IMR-90 (cell line): ENCODE data around the gene PLA2G1B. TPM values are rescaled to one million over a fixed set of nuclear protein-coding genes. Genes with fewer than 3 reads are reported as not detected.

Experiments used
- ATAC-seq: fragments of 200-7000 bp; cut with Tn5 transposase; 2 replicates; pipeline ENCODE4 v1.9.1; 2020; ENCODE audit warnings: low read depth, mild to moderate bottlenecking, moderate library complexity
- BruUV-seq: library from RNA; stranded (reverse); fragments of 400-500 nt; replicated peaks from 2 replicates; lab custom pipeline; 2021; lab: Mats Ljungman, UMichigan
- CTCF ChIA-PET: fragments of 300-600 bp; formaldehyde crosslinking; extraction: SDS; loops from one replicate; lab custom pipeline; 2021; ENCODE audit warnings: antibody characterized with exemption; lab: Yijun Ruan, JAX
- POLR2A ChIA-PET: fragments of 300-600 bp; sonication (Branson Sonifier 250); formaldehyde crosslinking; loops from one replicate; lab custom pipeline; 2022; ENCODE audit warnings: antibody characterized with exemption; ENCODE audit not compliant: unreplicated experiment; lab: Charles Lee
- DNase-seq: peaks from one replicate; pipeline ENCODE4 v3.0.0; 2013
- H2AFZ ChIP-seq: replicated peaks from 2 replicates; pipeline ENCODE3; 2013; ENCODE audit warnings: low read length, mild to moderate bottlenecking; ENCODE audit not compliant: poor library complexity
- H2AK5ac ChIP-seq: 2 replicates; pipeline ENCODE4 v1.6.1; 2013; ENCODE audit warnings: low read depth, low read length, inconsistent platforms
- H2AK9ac ChIP-seq: replicated peaks from 2 replicates; pipeline ENCODE3; 2013; ENCODE audit warnings: mild to moderate bottlenecking, low read depth, low read length, moderate library complexity; ENCODE audit not compliant: poor library complexity
- H2BK120ac ChIP-seq: 2 replicates; pipeline ENCODE4 v1.6.1; 2013; ENCODE audit warnings: low read depth, low read length, inconsistent platforms
- H2BK15ac ChIP-seq: 3 replicates; pipeline ENCODE4 v1.6.1; 2013; ENCODE audit warnings: low read depth, low read length, inconsistent platforms
- H2BK20ac ChIP-seq: 2 replicates; pipeline ENCODE4 v1.6.1; 2013; ENCODE audit warnings: low read depth, mild to moderate bottlenecking, inconsistent platforms, low read length, moderate library complexity
- H2BK5ac ChIP-seq: 2 replicates; pipeline ENCODE4 v1.6.1; 2013; ENCODE audit warnings: mild to moderate bottlenecking, low read depth, low read length, inconsistent platforms; ENCODE audit not compliant: poor library complexity, severe bottlenecking
- H3K14ac ChIP-seq: replicated peaks from 2 replicates; pipeline ENCODE4 v1.6.1; 2013; ENCODE audit warnings: low read depth, low read length, inconsistent platforms
- H3K18ac ChIP-seq: 2 replicates; pipeline ENCODE4 v1.6.1; 2013; ENCODE audit warnings: low read depth, low read length, control low read depth
- H3K23ac ChIP-seq: 2 replicates; pipeline ENCODE4 v1.6.1; 2013; ENCODE audit warnings: low read depth, low read length, inconsistent platforms
- H3K27ac ChIP-seq: 2 replicates; pipeline ENCODE4 v1.5.1; 2013; ENCODE audit warnings: mild to moderate bottlenecking, control low read depth, low read length; ENCODE audit not compliant: insufficient read depth
- H3K27me3 ChIP-seq: 2 replicates; pipeline ENCODE4 v1.6.1; 2013; ENCODE audit warnings: low read length; ENCODE audit not compliant: control insufficient read depth, insufficient read depth
- H3K36me3 ChIP-seq: 2 replicates; pipeline ENCODE4 v1.6.1; 2013; ENCODE audit warnings: low read length, mixed read lengths; ENCODE audit not compliant: control insufficient read depth, insufficient read depth
- H3K4ac ChIP-seq: 2 replicates; pipeline ENCODE4 v1.6.1; 2013; ENCODE audit warnings: low read depth, low read length, inconsistent platforms
- H3K4me1 ChIP-seq: 2 replicates; pipeline ENCODE4 v1.6.1; 2013; ENCODE audit warnings: low read length, mixed read lengths; ENCODE audit not compliant: control insufficient read depth, insufficient read depth
- H3K4me2 ChIP-seq: 2 replicates; pipeline ENCODE4 v1.6.1; 2013; ENCODE audit warnings: low read depth, mild to moderate bottlenecking, control low read depth, low read length, moderate library complexity
- H3K4me3 ChIP-seq: 2 replicates; pipeline ENCODE4 v1.5.1; 2013; ENCODE audit warnings: low read depth, mild to moderate bottlenecking, control low read depth, low read length, moderate library complexity; ENCODE audit not compliant: insufficient read depth
- H3K56ac ChIP-seq: 2 replicates; pipeline ENCODE4 v1.6.1; 2013; ENCODE audit warnings: low read length, inconsistent platforms; ENCODE audit not compliant: insufficient read depth; ENCODE audit errors: extremely low read depth
- H3K79me1 ChIP-seq, 2 experiments: 2 replicates each; pipeline ENCODE4 v1.6.1; 2013; ENCODE audit warnings: low read length in 2 of 2, inconsistent platforms in 1 of 2, low read depth in 1 of 2
- H3K9ac ChIP-seq: 2 replicates; pipeline ENCODE4 v1.6.1; 2013; ENCODE audit warnings: low read depth, low read length, control low read depth
- H3K9me1 ChIP-seq: 2 replicates; pipeline ENCODE4 v1.6.1; 2013; ENCODE audit warnings: low read length, inconsistent platforms; ENCODE audit not compliant: insufficient read depth
- H3K9me3 ChIP-seq: 2 replicates; pipeline ENCODE4 v1.6.1; 2013; ENCODE audit warnings: low read length; ENCODE audit not compliant: control insufficient read depth, insufficient read depth
- H4K20me1 ChIP-seq: 2 replicates; pipeline ENCODE4 v1.6.1; 2013; ENCODE audit warnings: low read length, inconsistent platforms; ENCODE audit not compliant: insufficient read depth
- H4K5ac ChIP-seq: 2 replicates; pipeline ENCODE4 v1.6.1; 2013; ENCODE audit warnings: mild to moderate bottlenecking, low read depth, low read length, control low read depth
- H4K8ac ChIP-seq, 2 experiments: 2 replicates each; pipeline ENCODE4 v1.6.1; 2013; ENCODE audit warnings: low read depth in 2 of 2, low read length in 2 of 2, control low read depth in 1 of 2, inconsistent platforms in 1 of 2
- H4K91ac ChIP-seq: 2 replicates; pipeline ENCODE4 v1.6.1; 2013; ENCODE audit warnings: low read depth, low read length, inconsistent platforms; ENCODE audit not compliant: insufficient read depth
- CEBPB ChIP-seq: IDR thresholded peaks from 2 replicates; pipeline ENCODE4 v1.6.1; 2012; ENCODE audit warnings: low read depth, low read length, improper control_type of control experiment
- SMC3 ChIP-seq: fragments of 150-350 bp; IDR thresholded peaks from 2 replicates; pipeline ENCODE4 v1.6.1; 2016; ENCODE audit warnings: low read depth, mild to moderate bottlenecking, antibody characterized with exemption, low read length, moderate library complexity
- WGBS, 2 experiments: methylation state at CpG; one replicate each; pipeline versions ENCODE4 v1.1.5 to v1.1.7; 2013; ENCODE audit warnings: missing lambda C conversion rate in 2 of 2; ENCODE audit not compliant: insufficient read length in 1 of 2; ENCODE audit errors: extremely low coverage in 2 of 2; 5-methylcytosine and 5-hydroxymethylcytosine counted together
- dilution Hi-C: fragments of 300-500 bp; cut with HindIII; formaldehyde crosslinking; loops from one replicate; pipeline ENCODE4 v1.14.3; 2018; ENCODE audit warnings: low sequenced_read_pairs; ENCODE audit not compliant: unreplicated experiment
- in situ Hi-C: fragments of 300-500 bp; cut with MboI; formaldehyde crosslinking; loops from 3 replicates; pipeline ENCODE4 v1.14.3; 2019; ENCODE audit warnings: low sequenced_read_pairs, inconsistent platforms, mixed read lengths
- intact Hi-C: fragments of 100-400 bp; cut with micrococcal nuclease; formaldehyde crosslinking; loops from 2 replicates; pipeline ENCODE4 v1.10.0; 2022
- polyA plus RNA-seq, 3 experiments: library from polyadenylated mRNA; depleted of rRNA; stranded (reverse); fragments of >200 nt; gene quantifications; 2 replicates each; pipeline ENCODE4 v1.2.3, GENCODE V29; 2012; ENCODE audit warnings: low replicate concordance in 1 of 3
- total RNA-seq: library from RNA; depleted of rRNA; stranded (reverse); fragments of >200 nt; gene quantifications from 2 replicates; pipeline ENCODE4 v1.2.3, GENCODE V29; 2012

PLA2G1B gene
- total and polyA plus RNA-seq, 2 of the 4 experiments (the other 2 are of a cell fraction) = not detected

DNA sequence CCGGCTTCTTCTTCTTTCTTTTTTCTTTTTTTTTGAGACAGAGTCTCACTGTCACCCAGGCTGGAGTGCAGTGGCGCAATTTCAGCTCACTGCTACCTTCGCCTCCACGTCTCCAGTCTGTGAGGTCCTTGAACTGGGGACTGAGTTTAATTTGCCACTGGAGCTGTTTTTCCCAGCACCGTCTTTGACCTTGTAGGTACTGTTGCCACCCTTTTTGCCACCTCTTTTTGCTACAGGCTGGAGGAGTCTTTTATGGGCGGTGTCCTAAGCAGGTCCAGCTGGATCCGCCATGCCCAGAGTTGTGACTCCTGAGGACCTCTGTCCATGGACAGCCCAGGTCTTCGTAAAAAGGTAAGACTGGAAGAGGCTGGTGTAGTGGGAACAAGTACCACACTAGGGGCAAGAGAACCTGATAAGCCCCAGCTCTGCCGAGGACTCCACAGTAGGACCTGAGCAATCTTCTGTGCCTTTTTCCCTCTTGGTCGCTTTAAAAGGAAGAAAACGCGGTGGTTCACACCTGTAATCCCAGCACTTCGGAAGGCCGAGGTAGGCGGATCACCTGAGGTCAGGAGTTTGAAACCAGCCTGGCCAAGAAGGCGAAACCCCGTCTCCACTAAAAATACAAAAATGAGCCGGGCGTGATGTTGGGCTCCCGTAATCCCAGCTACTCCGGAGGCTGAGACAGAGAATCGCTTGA is 36.8 kb downstream of the PLA2G1B start:
- DNase-seq (no peak), ATAC-seq (no peak; the same call in 1 of the 2 replicates)
- dilution Hi-C loops = no loop called here
- H3K4me1 ChIP-seq = peaks cover 9% of the 10 kb centered on the region; the same call in 1 of the 2 replicates
- H3K9me1 ChIP-seq = peaks cover 6% of the 10 kb centered on the region; the same call in 1 of the 2 replicates
- POLR2A ChIA-PET = interaction anchor here (0.5 to 3.2 kb wide), 24 partner anchors 8 to 711 kb away, joined by 3 to 45 read pairs (median 6); partner anchors contain the start of genes PLA2G1B, PXN, RPLP0 and SIRT4
- peak overlapping the region; percentile 77 for H2AFZ ChIP-seq
- H2BK120ac ChIP-seq = peak overlapping the region; percentile 12; the same call in 1 of the 2 replicates
- H3K23ac ChIP-seq = peak overlapping the region; percentile 33; the same call in 1 of the 2 replicates
- no peak overlapping the region for H3K18ac ChIP-seq
- CTCF ChIA-PET = interaction anchor here (0.8 to 1.4 kb wide), 3 partner anchors 11 to 90 kb away, joined by 3 to 7 read pairs (median 3); partner anchors contain the start of genes RPLP0 and SIRT4
- no peak overlapping the region; the same call in 2 of the 3 replicates for H2BK15ac ChIP-seq
- peak overlapping the region; percentile 20 for H3K9ac ChIP-seq
- 48% methylated on average over 8 of the region's 22 CpGs; no CpG with 5 or more reads in 1 of the 2 experiments for WGBS, 2 experiments
- H3K4me3 ChIP-seq = peak overlapping the region; percentile 14
- intact Hi-C loops = loop anchor here (1.0 kb wide), 1 partner anchor 62 kb away; no protein-coding TSS in a partner anchor
- peaks cover 20% of the 10 kb centered on the region for H4K20me1 ChIP-seq
- H3K27ac ChIP-seq = peak overlapping the region; percentile 26
- peak overlapping the region; percentile 77; the same call in 1 of the 2 replicates for H3K14ac ChIP-seq
- H2BK5ac ChIP-seq = peak overlapping the region; percentile 19
- H4K8ac ChIP-seq = peak overlapping the region in 1 of 2 experiments; percentile 10; a peak in 1 of 4 replicates
- no peak overlapping the region for H3K56ac ChIP-seq
- no peak overlapping the region for H2AK9ac ChIP-seq
- peak overlapping the region; percentile 83 for H3K4me2 ChIP-seq
- no peak overlapping the region for H4K5ac ChIP-seq
- no peaks in the 10 kb centered on the region for H3K36me3 ChIP-seq
- H4K91ac ChIP-seq = no peak overlapping the region
- no peaks in the 10 kb centered on the region for H3K9me3 ChIP-seq
- H2AK5ac ChIP-seq = no peak overlapping the region
- H2BK20ac ChIP-seq = no peak overlapping the region
- H3K4ac ChIP-seq = peak overlapping the region; percentile 8
- no TSS peak for BruUV-seq
- in situ Hi-C loops = no loop called here
- TF ChIP-seq CEBPB (peak; percentile 36; the same call in 1 of the 2 replicates), SMC3 (no peak)
- H3K27me3 ChIP-seq = no peaks in the 10 kb centered on the region
- no peaks in the 10 kb centered on the region for H3K79me1 ChIP-seq
